ENCODE measurements around the gene GP1BA.
"Not testable (repeated sequence)": the region's sequence is repeated elsewhere in the genome, so short reads cannot be mapped to it uniquely, and the experiment has no call there.

GP1BA gene

DNA sequence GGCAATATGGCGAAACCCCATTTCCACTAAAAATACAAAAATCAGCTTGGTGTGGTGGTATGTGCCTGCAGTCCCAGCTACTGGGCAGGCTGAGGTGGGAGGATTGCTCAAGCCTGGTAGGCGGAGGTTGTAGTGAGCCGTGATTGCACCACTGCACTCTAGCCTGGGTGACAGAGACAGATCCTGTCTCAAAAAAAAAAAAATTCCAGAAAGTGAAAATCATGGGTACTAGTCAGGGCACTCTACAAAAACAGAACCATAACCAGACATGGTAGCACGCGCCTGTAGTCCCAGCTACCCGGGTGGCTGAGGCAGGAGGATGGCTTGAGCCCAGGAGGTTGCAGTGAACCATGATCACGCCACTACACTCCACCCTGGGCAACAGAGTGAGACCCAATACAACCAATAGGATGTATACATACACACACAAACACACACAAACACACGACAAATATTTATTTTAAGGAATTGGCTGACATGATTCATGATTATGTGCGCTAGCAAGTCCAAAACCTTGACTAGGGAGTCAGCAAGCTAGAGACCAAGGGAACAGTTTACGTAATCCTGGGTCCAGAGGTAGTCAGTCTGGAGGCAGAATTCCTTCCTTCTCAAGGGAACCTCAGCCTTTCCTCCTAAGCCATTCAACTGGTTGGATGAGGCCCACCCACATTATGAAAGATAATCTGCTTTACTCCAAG, 11.6 kb upstream of the GP1BA start:
- Histone ChIP-seq H3K27ac (ENCODE audit: low read length) (no peak overlapping the region), H3K27me3 (ENCODE audit: control insufficient read depth, insufficient read depth, low read length) (no peaks in the 10 kb centered on the region), H3K9me3 (ENCODE audit: control insufficient read depth, insufficient read depth, low read length) (no peaks in the 10 kb centered on the region), H3K4me1 (ENCODE audit: control insufficient read depth, insufficient read depth, low read length) (no peaks in the 10 kb centered on the region), H3K4me3 (ENCODE audit: low read length) (no peak overlapping the region), H3K36me3 (ENCODE audit: control insufficient read depth, insufficient read depth, low read length) (no peaks in the 10 kb centered on the region)
- DNase-seq (ENCODE audit: low read depth, low spot score): no peak
- no CpG with 5 or more reads among the region's 10 CpGs for WGBS (ENCODE audit: insufficient coverage, insufficient read length)

DNA sequence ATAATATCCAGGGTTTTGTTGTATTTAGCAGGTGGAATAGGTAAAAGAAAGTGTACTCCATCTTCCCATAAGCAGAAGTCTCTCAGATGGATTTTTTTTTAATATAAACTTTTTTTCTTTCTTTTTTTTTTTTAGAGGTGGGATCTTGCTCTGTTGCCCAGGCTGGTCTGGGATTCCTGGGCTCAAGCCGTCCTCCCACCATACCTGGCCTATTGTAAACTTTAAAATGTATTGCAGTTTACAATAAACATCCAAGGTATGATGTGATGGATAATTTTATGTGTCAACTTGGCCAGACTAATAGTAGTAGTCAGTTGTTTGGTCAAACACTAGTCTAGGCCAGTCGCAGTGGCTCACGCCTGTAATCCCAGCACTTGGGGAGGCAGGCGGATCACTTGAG, 10.8 kb upstream of the GP1BA start:
- WGBS (ENCODE audit: insufficient coverage, insufficient read length): no CpG with 5 or more reads among the region's 4 CpGs
- no peaks in the 10 kb centered on the region for H3K9me3 ChIP-seq (ENCODE audit: control insufficient read depth, insufficient read depth, low read length)
- H3K27ac ChIP-seq (ENCODE audit: low read length): no peak overlapping the region
- no peak for DNase-seq (ENCODE audit: low read depth, low spot score)
- H3K4me3 ChIP-seq (ENCODE audit: low read length): no peak overlapping the region
- H3K4me1 ChIP-seq (ENCODE audit: control insufficient read depth, insufficient read depth, low read length): no peaks in the 10 kb centered on the region
- H3K27me3 ChIP-seq (ENCODE audit: control insufficient read depth, insufficient read depth, low read length): no peaks in the 10 kb centered on the region
- H3K36me3 ChIP-seq (ENCODE audit: control insufficient read depth, insufficient read depth, low read length): no peaks in the 10 kb centered on the region

DNA sequence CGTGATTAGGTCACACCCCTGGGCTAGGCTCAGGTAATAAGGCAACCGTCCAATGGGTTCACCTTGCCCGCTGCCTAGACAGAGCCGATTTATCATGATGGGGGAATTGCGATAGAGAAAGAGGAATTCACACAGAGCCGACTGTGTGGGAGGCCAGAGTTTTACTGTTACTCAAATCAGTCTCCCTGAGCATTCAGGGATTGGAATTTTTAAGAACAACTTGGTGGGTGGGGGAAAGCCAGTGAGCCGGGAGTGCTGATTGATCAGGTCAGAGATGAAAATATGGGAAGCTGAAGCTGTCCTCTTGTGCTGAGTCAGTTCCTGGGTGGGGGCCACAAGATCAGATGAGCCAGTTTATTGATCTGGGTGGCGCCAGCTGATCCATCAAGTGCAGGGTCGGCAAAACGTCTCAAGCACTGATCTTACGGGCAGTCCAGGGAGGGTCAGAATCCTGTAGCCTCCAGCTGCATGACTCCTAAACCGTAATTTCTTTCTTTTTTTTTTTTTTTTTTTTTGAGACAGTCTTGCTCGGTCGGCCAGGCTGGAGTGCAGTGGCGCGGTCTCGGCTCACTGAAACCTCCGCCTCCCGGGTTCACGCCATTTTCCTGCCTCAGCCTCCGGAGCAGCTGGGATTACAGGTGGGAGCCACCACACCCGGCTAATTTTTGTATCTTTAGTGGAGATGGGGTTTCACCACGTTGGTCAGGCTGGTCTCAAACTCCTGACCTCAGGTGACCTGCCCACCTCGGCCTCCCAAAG, 5.3 kb upstream of the GP1BA start:
- not testable (repeated sequence) for DNase-seq (ENCODE audit: low read depth, low spot score); H3K27me3 ChIP-seq (ENCODE audit: control insufficient read depth, insufficient read depth, low read length); H3K4me3 ChIP-seq (ENCODE audit: low read length); H3K27ac ChIP-seq (ENCODE audit: low read length); H3K9me3 ChIP-seq (ENCODE audit: control insufficient read depth, insufficient read depth, low read length); H3K36me3 ChIP-seq (ENCODE audit: control insufficient read depth, insufficient read depth, low read length); H3K4me1 ChIP-seq (ENCODE audit: control insufficient read depth, insufficient read depth, low read length)
- WGBS (ENCODE audit: insufficient coverage, insufficient read length): no CpG with 5 or more reads among the region's 24 CpGs

DNA sequence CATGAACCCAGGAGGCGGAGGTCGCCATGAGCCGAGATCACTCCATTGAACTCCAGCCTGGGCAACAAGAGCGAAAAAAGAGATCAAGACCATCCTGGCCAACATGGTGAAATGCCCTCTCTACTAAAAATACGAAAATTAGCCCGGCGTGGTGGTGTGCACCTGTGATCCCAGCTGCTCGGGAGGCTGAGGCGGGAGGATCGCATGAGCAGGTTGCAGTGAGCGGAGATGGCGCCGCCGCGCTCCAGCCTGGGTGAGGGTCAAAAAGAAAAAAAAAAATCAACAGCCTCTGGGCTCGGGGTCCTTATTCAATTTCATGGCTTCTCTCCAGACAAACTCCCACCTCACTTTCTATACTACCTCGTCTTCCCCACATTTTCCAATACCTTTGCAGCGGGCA, 3.2 kb upstream of the GP1BA start:
- Histone ChIP-seq H3K4me1 (ENCODE audit: control insufficient read depth, insufficient read depth, low read length) (no peaks in the 10 kb centered on the region), H3K27me3 (ENCODE audit: control insufficient read depth, insufficient read depth, low read length) (no peaks in the 10 kb centered on the region), H3K27ac (ENCODE audit: low read length) (no peak overlapping the region), H3K36me3 (ENCODE audit: control insufficient read depth, insufficient read depth, low read length) (0 out of 2 replicates have a peak, but pooled peaks cover 2% of the 10 kb centered on the region), H3K4me3 (ENCODE audit: low read length) (no peak overlapping the region), H3K9me3 (ENCODE audit: control insufficient read depth, insufficient read depth, low read length) (no peaks in the 10 kb centered on the region)
- 100% methylated on average over 1 of the region's 18 CpGs for whole genome bisulfite sequencing (ENCODE audit: insufficient coverage, insufficient read length)
- DNase-seq (ENCODE audit: low read depth, low spot score): no peak

DNA sequence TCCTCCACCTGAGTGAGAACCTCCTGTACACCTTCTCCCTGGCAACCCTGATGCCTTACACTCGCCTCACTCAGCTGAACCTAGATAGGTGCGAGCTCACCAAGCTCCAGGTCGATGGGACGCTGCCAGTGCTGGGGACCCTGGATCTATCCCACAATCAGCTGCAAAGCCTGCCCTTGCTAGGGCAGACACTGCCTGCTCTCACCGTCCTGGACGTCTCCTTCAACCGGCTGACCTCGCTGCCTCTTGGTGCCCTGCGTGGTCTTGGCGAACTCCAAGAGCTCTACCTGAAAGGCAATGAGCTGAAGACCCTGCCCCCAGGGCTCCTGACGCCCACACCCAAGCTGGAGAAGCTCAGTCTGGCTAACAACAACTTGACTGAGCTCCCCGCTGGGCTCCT, 679 bp downstream of the GP1BA start:
- H3K27me3 ChIP-seq (ENCODE audit: control insufficient read depth, insufficient read depth, low read length): no peaks in the 10 kb centered on the region
- H3K4me3 ChIP-seq (ENCODE audit: low read length): no peak overlapping the region
- no CpG with 5 or more reads among the region's 12 CpGs for WGBS (ENCODE audit: insufficient coverage, insufficient read length)
- no peaks in the 10 kb centered on the region for H3K4me1 ChIP-seq (ENCODE audit: control insufficient read depth, insufficient read depth, low read length)
- no peak for DNase-seq (ENCODE audit: low read depth, low spot score)
- no peaks in the 10 kb centered on the region for H3K9me3 ChIP-seq (ENCODE audit: control insufficient read depth, insufficient read depth, low read length)
- peaks cover 2% of the 10 kb centered on the region; the same call in 1 of the 2 replicates for H3K36me3 ChIP-seq (ENCODE audit: control insufficient read depth, insufficient read depth, low read length)
- H3K27ac ChIP-seq (ENCODE audit: low read length): no peak overlapping the region

DNA sequence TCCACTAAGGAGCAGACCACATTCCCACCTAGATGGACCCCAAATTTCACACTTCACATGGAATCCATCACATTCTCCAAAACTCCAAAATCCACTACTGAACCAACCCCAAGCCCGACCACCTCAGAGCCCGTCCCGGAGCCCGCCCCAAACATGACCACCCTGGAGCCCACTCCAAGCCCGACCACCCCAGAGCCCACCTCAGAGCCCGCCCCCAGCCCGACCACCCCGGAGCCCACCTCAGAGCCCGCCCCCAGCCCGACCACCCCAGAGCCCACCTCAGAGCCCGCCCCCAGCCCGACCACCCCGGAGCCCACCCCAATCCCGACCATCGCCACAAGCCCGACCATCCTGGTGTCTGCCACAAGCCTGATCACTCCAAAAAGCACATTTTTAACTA, 1.6 kb downstream of the GP1BA start:
- peaks cover 7% of the 10 kb centered on the region; the same call in 1 of the 2 replicates for H3K36me3 ChIP-seq (ENCODE audit: control insufficient read depth, insufficient read depth, low read length)
- H3K27me3 ChIP-seq (ENCODE audit: control insufficient read depth, insufficient read depth, low read length): no peaks in the 10 kb centered on the region
- H3K4me3 ChIP-seq (ENCODE audit: low read length): no peak overlapping the region
- DNase-seq (ENCODE audit: low read depth, low spot score): no peak
- no peak overlapping the region for H3K27ac ChIP-seq (ENCODE audit: low read length)
- H3K9me3 ChIP-seq (ENCODE audit: control insufficient read depth, insufficient read depth, low read length): no peaks in the 10 kb centered on the region
- 100% methylated on average over 3 of the region's 16 CpGs for WGBS (ENCODE audit: insufficient coverage, insufficient read length)
- H3K4me1 ChIP-seq (ENCODE audit: control insufficient read depth, insufficient read depth, low read length): peaks cover under 1% of the 10 kb centered on the region; the same call in 1 of the 2 replicates

DNA sequence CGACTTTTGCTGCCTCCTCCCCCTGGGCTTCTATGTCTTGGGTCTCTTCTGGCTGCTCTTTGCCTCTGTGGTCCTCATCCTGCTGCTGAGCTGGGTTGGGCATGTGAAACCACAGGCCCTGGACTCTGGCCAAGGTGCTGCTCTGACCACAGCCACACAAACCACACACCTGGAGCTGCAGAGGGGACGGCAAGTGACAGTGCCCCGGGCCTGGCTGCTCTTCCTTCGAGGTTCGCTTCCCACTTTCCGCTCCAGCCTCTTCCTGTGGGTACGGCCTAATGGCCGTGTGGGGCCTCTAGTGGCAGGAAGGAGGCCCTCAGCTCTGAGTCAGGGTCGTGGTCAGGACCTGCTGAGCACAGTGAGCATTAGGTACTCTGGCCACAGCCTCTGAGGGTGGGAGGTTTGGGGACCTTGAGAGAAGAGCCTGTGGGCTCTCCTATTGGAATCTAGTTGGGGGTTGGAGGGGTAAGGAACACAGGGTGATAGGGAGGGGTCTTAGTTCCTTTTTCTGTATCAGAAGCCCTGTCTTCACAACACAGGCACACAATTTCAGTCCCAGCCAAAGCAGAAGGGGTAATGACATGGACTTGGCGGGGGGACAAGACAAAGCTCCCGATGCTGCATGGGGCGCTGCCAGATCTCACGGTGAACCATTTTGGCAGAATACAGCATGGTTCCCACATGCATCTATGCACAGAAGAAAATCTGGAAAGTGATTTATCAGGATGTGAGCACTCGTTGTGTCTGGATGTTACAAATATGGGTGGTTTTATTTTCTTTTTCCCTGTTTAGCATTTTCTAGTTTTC, 2.3 kb downstream of the GP1BA start:
- DNase-seq (ENCODE audit: low read depth, low spot score): no peak
- Histone ChIP-seq H3K4me3 (ENCODE audit: low read length) (no peak overlapping the region), H3K27ac (ENCODE audit: low read length) (no peak overlapping the region), H3K36me3 (ENCODE audit: control insufficient read depth, insufficient read depth, low read length) (peaks cover 7% of the 10 kb centered on the region; the same call in 1 of the 2 replicates), H3K4me1 (ENCODE audit: control insufficient read depth, insufficient read depth, low read length) (peaks cover 6% of the 10 kb centered on the region), H3K9me3 (ENCODE audit: control insufficient read depth, insufficient read depth, low read length) (no peaks in the 10 kb centered on the region), H3K27me3 (ENCODE audit: control insufficient read depth, insufficient read depth, low read length) (no peaks in the 10 kb centered on the region)
- no CpG with 5 or more reads among the region's 14 CpGs for WGBS (ENCODE audit: insufficient coverage, insufficient read length)

DNA sequence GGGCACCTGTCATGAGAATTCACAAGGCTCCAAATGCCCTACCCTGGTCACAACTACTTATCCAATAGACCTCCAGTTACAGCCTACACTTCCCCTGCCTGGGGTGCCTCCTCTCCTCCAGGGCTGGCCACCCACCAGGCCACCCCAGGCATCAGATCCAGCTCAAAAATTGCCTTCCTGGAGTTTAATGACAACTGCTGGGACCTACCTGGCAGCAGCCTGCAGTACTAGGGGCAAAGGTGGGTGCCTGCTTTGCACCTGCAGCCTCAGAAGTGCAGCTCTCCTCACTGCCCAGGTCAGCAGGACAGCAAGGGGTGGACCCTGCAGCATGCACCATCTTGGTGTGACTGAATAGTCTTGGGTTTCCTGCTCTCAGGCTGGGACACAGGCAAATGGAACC, 3.6 kb downstream of the GP1BA start:
- no peak overlapping the region for H3K27ac ChIP-seq (ENCODE audit: low read length)
- no peak overlapping the region for H3K4me3 ChIP-seq (ENCODE audit: low read length)
- peaks cover 6% of the 10 kb centered on the region for H3K4me1 ChIP-seq (ENCODE audit: control insufficient read depth, insufficient read depth, low read length)
- no peaks in the 10 kb centered on the region for H3K9me3 ChIP-seq (ENCODE audit: control insufficient read depth, insufficient read depth, low read length)
- no peaks in the 10 kb centered on the region for H3K27me3 ChIP-seq (ENCODE audit: control insufficient read depth, insufficient read depth, low read length)
- peaks cover 7% of the 10 kb centered on the region; the same call in 1 of the 2 replicates for H3K36me3 ChIP-seq (ENCODE audit: control insufficient read depth, insufficient read depth, low read length)
- DNase-seq (ENCODE audit: low read depth, low spot score): no peak

DNA sequence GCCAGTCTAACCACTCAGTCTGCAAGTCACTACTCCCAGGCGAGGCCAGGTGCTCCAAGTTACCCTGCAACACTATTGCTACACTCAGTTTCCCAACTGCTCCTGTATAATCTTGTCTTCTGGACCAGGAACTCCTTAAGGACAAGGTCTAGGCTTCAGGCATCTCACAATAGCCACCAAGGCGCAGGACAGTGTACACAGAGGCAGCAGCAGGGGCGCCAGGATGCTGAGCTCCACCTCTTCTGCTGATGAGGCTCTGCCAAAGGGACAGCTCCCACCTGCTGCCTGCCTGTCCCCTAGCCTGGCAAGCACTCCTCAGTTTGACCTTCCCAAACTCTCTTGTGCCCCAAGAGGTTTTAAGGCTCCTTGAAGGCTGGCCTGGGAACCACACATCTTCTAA, 4.4 kb downstream of the GP1BA start:
- Histone ChIP-seq H3K9me3 (ENCODE audit: control insufficient read depth, insufficient read depth, low read length) (no peaks in the 10 kb centered on the region), H3K4me1 (ENCODE audit: control insufficient read depth, insufficient read depth, low read length) (peaks cover 6% of the 10 kb centered on the region)

DNA sequence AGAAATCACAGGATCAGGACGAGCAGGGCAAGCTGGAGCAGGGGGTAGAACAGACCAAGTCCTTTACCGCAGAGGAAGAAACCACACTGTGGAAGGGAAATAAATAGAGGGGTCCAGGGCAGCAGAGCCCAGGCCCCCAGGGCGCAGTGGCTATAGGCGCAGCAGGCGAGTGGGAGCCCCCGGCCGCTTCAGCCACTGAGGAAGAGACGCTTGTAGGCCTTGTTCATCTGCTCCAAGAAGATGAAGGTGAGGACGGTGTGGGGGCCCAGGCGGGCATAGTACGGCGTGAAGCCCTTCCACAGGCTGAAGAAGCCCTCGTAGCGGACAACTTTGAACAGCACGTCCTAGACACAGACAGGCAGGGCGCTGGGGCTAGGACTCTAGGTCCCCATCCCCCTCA, 5.5 kb downstream of the GP1BA start:
- WGBS (ENCODE audit: insufficient coverage, insufficient read length): no CpG with 5 or more reads among the region's 16 CpGs
- Histone ChIP-seq H3K27ac (ENCODE audit: low read length) (no peak overlapping the region), H3K36me3 (ENCODE audit: control insufficient read depth, insufficient read depth, low read length) (peaks cover 7% of the 10 kb centered on the region; the same call in 1 of the 2 replicates), H3K4me1 (ENCODE audit: control insufficient read depth, insufficient read depth, low read length) (peaks cover 6% of the 10 kb centered on the region), H3K4me3 (ENCODE audit: low read length) (no peak overlapping the region), H3K9me3 (ENCODE audit: control insufficient read depth, insufficient read depth, low read length) (no peaks in the 10 kb centered on the region), H3K27me3 (ENCODE audit: control insufficient read depth, insufficient read depth, low read length) (no peaks in the 10 kb centered on the region)
- DNase-seq (ENCODE audit: low read depth, low spot score): no peak

More for the DNA sequence above, 4.4 kb downstream of the GP1BA start:
- Histone ChIP-seq H3K36me3 (ENCODE audit: control insufficient read depth, insufficient read depth, low read length) (peaks cover 7% of the 10 kb centered on the region; the same call in 1 of the 2 replicates), H3K27ac (ENCODE audit: low read length) (no peak overlapping the region), H3K4me3 (ENCODE audit: low read length) (no peak overlapping the region), H3K27me3 (ENCODE audit: control insufficient read depth, insufficient read depth, low read length) (no peaks in the 10 kb centered on the region)
- no peak for DNase-seq (ENCODE audit: low read depth, low spot score)
- WGBS (ENCODE audit: insufficient coverage, insufficient read length): no CpG with 5 or more reads among the region's 3 CpGs

Measured in iPS DF 6.9 (cell line).